Caco-2 (cell line): ENCODE results near the gene DOCK6. TPM values are rescaled to one million over a fixed set of nuclear protein-coding genes. Genes with fewer than 3 reads are reported as not detected.

Experiments
- BruUV-seq: library from RNA; stranded (reverse); fragments of 400-500 nt; replicated peaks from 2 replicates; lab custom pipeline; 2021; lab: Mats Ljungman, UMichigan
- CTCF ChIA-PET: fragments of 300-600 bp; sonication (Branson Sonifier 250); formaldehyde crosslinking; loops from one replicate; lab custom pipeline; 2022; ENCODE audit warnings: antibody characterized with exemption; lab: Charles Lee
- POLR2A ChIA-PET: fragments of 300-600 bp; sonication (Branson Sonifier 250); formaldehyde crosslinking; loops from one replicate; lab custom pipeline; 2022; ENCODE audit warnings: antibody characterized with exemption; lab: Charles Lee
- DNase-seq, 2 experiments: peaks; one replicate each; pipeline versions ENCODE4 v3.0.0 to v3.0.0-alpha.2; 2020 to 2022
- H3K27me3 ChIP-seq: replicated peaks from 2 replicates; pipeline ENCODE4 v1.6.0; 2011; ENCODE audit warnings: low read length; ENCODE audit not compliant: control insufficient read depth, insufficient read depth
- H3K36me3 ChIP-seq: 2 replicates; pipeline ENCODE4 v1.5.1; 2011; ENCODE audit warnings: low read length; ENCODE audit not compliant: control insufficient read depth, insufficient read depth
- H3K4me1 ChIP-seq: fragments of 250-450 bp; sonication (Bioruptor Pico); 2 replicates; pipeline ENCODE4 v1.5.1; 2020; ENCODE audit warnings: mild to moderate bottlenecking
- H3K4me3 ChIP-seq: 2 replicates; pipeline ENCODE4 v1.5.1; 2011; ENCODE audit warnings: low read depth, mild to moderate bottlenecking, control low read depth, low read length
- H3K9me3 ChIP-seq: fragments of 250-450 bp; sonication (Bioruptor Pico); 2 replicates; pipeline ENCODE4 v1.5.1; 2020; ENCODE audit warnings: mild to moderate bottlenecking, moderate library complexity
- H3K27ac Mint-ChIP-seq: one replicate; pipeline ENCODE4 v1.8.0; 2022; ENCODE audit warnings: mixed read lengths; ENCODE audit not compliant: unreplicated experiment
- H3K27me3 Mint-ChIP-seq: one replicate; pipeline ENCODE4 v1.8.0; 2022; ENCODE audit warnings: mixed read lengths; ENCODE audit not compliant: insufficient read depth, unreplicated experiment
- H3K36me3 Mint-ChIP-seq: one replicate; pipeline ENCODE4 v1.8.0; 2022; ENCODE audit warnings: mild to moderate bottlenecking, mixed read lengths; ENCODE audit not compliant: insufficient read depth, unreplicated experiment
- H3K4me1 Mint-ChIP-seq: one replicate; pipeline ENCODE4 v1.8.0; 2022; ENCODE audit warnings: low read depth, mixed read lengths; ENCODE audit not compliant: unreplicated experiment
- H3K4me3 Mint-ChIP-seq: one replicate; pipeline ENCODE4 v1.8.0; 2022; ENCODE audit warnings: mild to moderate bottlenecking, moderate library complexity, mixed read lengths; ENCODE audit not compliant: unreplicated experiment
- H3K9me3 Mint-ChIP-seq: one replicate; pipeline ENCODE4 v1.8.0; 2022; ENCODE audit warnings: mixed read lengths; ENCODE audit not compliant: unreplicated experiment
- CTCF ChIP-seq, 2 experiments: fragments of 200-600 bp in 1 of 2; IDR thresholded peaks; 1 replicate in 1 of 2; 2 replicates in 1 of 2; pipeline versions ENCODE4 v1.5.1 to v1.8.0; 2011 to 2022; ENCODE audit warnings: antibody characterized with exemption in 1 of 2, control low read depth in 1 of 2, inconsistent platforms in 1 of 2, low read depth in 1 of 2, low read length in 1 of 2, mild to moderate bottlenecking in 1 of 2, moderate library complexity in 1 of 2; ENCODE audit not compliant: insufficient read depth in 1 of 2, severe bottlenecking in 1 of 2, unreplicated experiment in 1 of 2
- intact Hi-C: fragments of 100-400 bp; cut with micrococcal nuclease; formaldehyde crosslinking; loops from one replicate; pipeline ENCODE4 v1.10.0; 2022; ENCODE audit not compliant: unreplicated experiment
- total RNA-seq: library from RNA; stranded (reverse); gene quantifications from 2 replicates; pipeline ENCODE4 v1.2.3, GENCODE V29; 2022

The DOCK6 gene
- total RNA-seq, 1 experiment from 2014 or later, result 84.1 TPM

DNA sequence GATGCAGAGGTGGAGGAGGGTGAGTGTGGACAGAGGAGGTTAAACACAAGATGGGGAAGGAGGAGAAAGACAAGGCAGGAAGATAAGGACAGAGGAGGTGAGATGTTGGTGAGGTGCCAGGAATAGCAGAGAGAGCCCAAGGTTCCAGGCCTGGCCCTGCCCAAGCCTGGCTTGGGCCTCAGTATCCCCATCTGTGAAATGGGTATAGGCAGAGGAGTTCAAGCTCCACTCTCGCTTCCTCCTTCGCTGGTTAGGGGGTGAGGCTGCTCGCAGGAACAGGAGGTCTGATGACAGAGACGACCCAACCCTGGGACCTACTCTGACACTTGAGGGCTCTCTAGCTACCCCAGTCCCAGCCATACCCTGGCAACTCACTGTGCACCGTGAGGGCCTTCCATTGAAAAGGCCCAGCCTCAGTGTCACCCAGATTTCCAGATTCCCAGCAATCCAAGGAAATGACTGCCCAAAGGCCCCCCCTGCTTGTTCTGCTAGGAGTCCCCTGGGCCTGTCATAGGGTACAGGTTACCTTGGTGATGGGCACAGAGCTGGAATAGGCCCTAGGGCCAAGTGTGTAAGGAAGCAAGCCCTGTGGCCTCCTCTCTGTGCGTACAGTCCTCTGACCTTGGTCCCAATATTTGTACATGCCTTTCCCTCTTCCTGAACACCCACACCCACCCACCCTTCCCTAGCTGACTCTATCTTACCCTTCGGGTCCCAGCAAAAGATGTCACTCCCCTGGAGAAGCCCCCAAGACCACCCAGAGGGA is 31.5 kb downstream of the DOCK6 start:
- ChIA-PET POLR2A (no interaction called here), CTCF (interaction anchor here (0.5 kb wide), 1 partner anchor 586 kb away, joined by 3 read pairs; no protein-coding TSS in a partner anchor)
- Histone ChIP-seq H3K27me3 (no peaks in the 10 kb centered on the region), H3K9me3 (no peaks in the 10 kb centered on the region), H3K4me3 (no peak overlapping the region), H3K36me3 (peaks cover 1% of the 10 kb centered on the region; the same call in 1 of the 2 replicates), H3K4me1 (no peaks in the 10 kb centered on the region)
- H3K27ac Mint-ChIP-seq, result no peak overlapping the region
- H3K36me3 Mint-ChIP-seq, result peaks cover 45% of the 10 kb centered on the region
- BruUV-seq, result no TSS peak
- H3K4me1 Mint-ChIP-seq, result no peaks in the 10 kb centered on the region
- no peaks in the 10 kb centered on the region for H3K9me3 Mint-ChIP-seq
- TF ChIP-seq CTCF (IDR thresholded peaks at IDR 0.05; ENCODE audit: insufficient read depth in 1 of 2, low read depth in 1 of 2, low read length in 1 of 2, severe bottlenecking in 1 of 2, unreplicated experiment in 1 of 2), result no peak
- intact Hi-C loops, result no loop called here
- DNase-seq, result no peak
- no peak overlapping the region for H3K4me3 Mint-ChIP-seq
- no peaks in the 10 kb centered on the region for H3K27me3 Mint-ChIP-seq

GRCh38 chr19:11227195-11227886 is 35.0 kb downstream of the DOCK6 start:
- BruUV-seq, result no TSS peak
- H3K4me1 Mint-ChIP-seq, result no peaks in the 10 kb centered on the region
- H3K9me3 Mint-ChIP-seq, result peaks cover 5% of the 10 kb centered on the region
- Histone ChIP-seq H3K27me3 (no peaks in the 10 kb centered on the region), H3K36me3 (peaks cover 2% of the 10 kb centered on the region; the same call in 1 of the 2 replicates), H3K4me1 (no peaks in the 10 kb centered on the region), H3K4me3 (no peak overlapping the region), H3K9me3 (no peaks in the 10 kb centered on the region)
- intact Hi-C loops, result no loop called here
- DNase-seq, result peak; percentile 47 to 71
- no peak for TF ChIP-seq CTCF (IDR thresholded peaks at IDR 0.05; ENCODE audit: insufficient read depth in 1 of 2, low read depth in 1 of 2, low read length in 1 of 2, severe bottlenecking in 1 of 2, unreplicated experiment in 1 of 2)
- no peak overlapping the region for H3K27ac Mint-ChIP-seq
- ChIA-PET POLR2A (interaction anchor here (0.5 kb wide), 1 partner anchor 96 kb away, joined by 3 read pairs; no protein-coding TSS in a partner anchor), CTCF (interaction anchor here (0.7 kb wide), 1 partner anchor 8 kb away, joined by 5 read pairs; no protein-coding TSS in a partner anchor)
- H3K27me3 Mint-ChIP-seq, result no peaks in the 10 kb centered on the region
- peaks cover 34% of the 10 kb centered on the region for H3K36me3 Mint-ChIP-seq
- no peak overlapping the region for H3K4me3 Mint-ChIP-seq

GRCh38 chr19:11226716-11227166 is 35.6 kb downstream of the DOCK6 start:
- H3K36me3 Mint-ChIP-seq, result peaks cover 39% of the 10 kb centered on the region
- no peaks in the 10 kb centered on the region for H3K9me3 ChIP-seq
- ChIA-PET CTCF (no interaction called here), POLR2A (no interaction called here)
- H3K4me3 Mint-ChIP-seq, result no peak overlapping the region
- peaks cover 3% of the 10 kb centered on the region; the same call in 1 of the 2 replicates for H3K36me3 ChIP-seq
- no peak for DNase-seq
- no TSS peak for BruUV-seq
- intact Hi-C loops, result no loop called here
- no peaks in the 10 kb centered on the region for H3K27me3 ChIP-seq
- H3K27me3 Mint-ChIP-seq, result no peaks in the 10 kb centered on the region
- no peak overlapping the region for H3K4me3 ChIP-seq
- peaks cover 11% of the 10 kb centered on the region for H3K9me3 Mint-ChIP-seq
- H3K27ac Mint-ChIP-seq, result no peak overlapping the region
- TF ChIP-seq CTCF (IDR thresholded peaks at IDR 0.05; ENCODE audit: insufficient read depth in 1 of 2, low read depth in 1 of 2, low read length in 1 of 2, severe bottlenecking in 1 of 2, unreplicated experiment in 1 of 2), result no peak
- no peaks in the 10 kb centered on the region for H3K4me1 Mint-ChIP-seq
- H3K4me1 ChIP-seq, result no peaks in the 10 kb centered on the region
